Ascending aorta (tissue), 2 donors: ENCODE data around the gene ZFP1. TPM values are rescaled to one million over a fixed set of nuclear protein-coding genes. Genes with fewer than 3 reads are reported as not detected.
A peak's percentile ranks its signal among the peaks of the same experiment; 100 is the strongest.
"Not testable (repeated sequence)": the region's sequence is repeated elsewhere in the genome, so short reads cannot be mapped to it uniquely, and the experiment has no call there.

Source experiments
- DNase-seq, 2 donors: peaks; one replicate each; pipeline ENCODE4 v3.0.0-alpha.2; 2019; ENCODE audit warnings: low spot score in 2 of 2
- H3K27ac ChIP-seq, 2 donors: fragments of 200-600 bp; sonication (generic); one replicate each; pipeline ENCODE4 v1.5.1; 2016 to 2017; ENCODE audit warnings: mild to moderate bottlenecking in 1 of 2
- H3K27me3 ChIP-seq: fragments of 200-600 bp; sonication (generic); one replicate; pipeline ENCODE4 v1.5.1; 2017
- H3K36me3 ChIP-seq, 2 donors: fragments of 200-600 bp; sonication (generic); one replicate each; pipeline ENCODE4 v1.5.1; 2016
- H3K4me1 ChIP-seq, 2 donors: fragments of 200-600 bp; sonication (generic); one replicate each; pipeline ENCODE4 v1.5.1; 2016 to 2017; ENCODE audit warnings: mild to moderate bottlenecking in 1 of 2
- H3K4me3 ChIP-seq, 2 donors: fragments of 200-600 bp; sonication (generic); one replicate each; pipeline ENCODE4 v1.5.1; 2016 to 2017; ENCODE audit warnings: mild to moderate bottlenecking in 1 of 2
- H3K9me3 ChIP-seq, 2 donors: fragments of 200-600 bp; sonication (generic); one replicate each; pipeline ENCODE4 v1.5.1; 2016
- intact Hi-C: fragments of 100-400 bp; cut with DNase I; formaldehyde crosslinking; loops from one replicate; pipeline ENCODE4 v1.15.1; 2023
- total RNA-seq: library from RNA; depleted of rRNA; stranded (reverse); fragments of >200 nt; gene quantifications from one replicate; pipeline ENCODE4 v1.1.0, GENCODE V29; 2016
- TF ChIP-seq, protein P1 (sequence below), 3 experiments: fragments of 200-600 bp in 2 of 3; fragments of 450-650 bp in 1 of 3; sonication (generic) in 2 of 3; IDR thresholded peaks; one replicate each; pipeline ENCODE4 v1.5.1; 2016 to 2019; ENCODE audit warnings: antibody characterized with exemption in 3 of 3, mild to moderate bottlenecking in 1 of 3, moderate library complexity in 1 of 3

The ZFP1 gene
- total RNA-seq, 1 donor from 2014 or later = 6.8 TPM

DNA sequence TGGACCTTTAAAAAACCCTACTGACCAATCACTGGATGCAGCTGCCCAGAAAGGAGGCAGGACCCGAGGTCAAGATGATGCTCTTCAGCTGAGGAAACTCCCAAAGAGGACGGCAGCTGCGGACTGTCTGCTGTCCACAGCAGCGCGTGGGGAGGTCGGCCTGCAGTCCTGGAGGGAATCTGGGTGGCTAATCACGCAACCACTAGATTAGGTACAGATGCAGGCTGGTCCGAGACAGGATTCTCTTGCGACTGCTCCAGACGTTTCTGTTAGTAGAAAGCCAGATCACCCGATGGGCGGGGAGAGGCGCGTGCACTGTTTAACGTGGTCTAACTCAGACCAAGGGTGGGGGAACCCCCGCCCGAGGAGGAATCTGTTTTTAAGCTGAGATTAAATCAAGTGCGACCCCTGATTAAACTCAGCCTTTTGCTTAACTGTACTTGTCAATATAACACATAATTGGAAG, 49.8 kb downstream of the ZFP1 start:
- H3K4me3 ChIP-seq = no peak overlapping the region

DNA sequence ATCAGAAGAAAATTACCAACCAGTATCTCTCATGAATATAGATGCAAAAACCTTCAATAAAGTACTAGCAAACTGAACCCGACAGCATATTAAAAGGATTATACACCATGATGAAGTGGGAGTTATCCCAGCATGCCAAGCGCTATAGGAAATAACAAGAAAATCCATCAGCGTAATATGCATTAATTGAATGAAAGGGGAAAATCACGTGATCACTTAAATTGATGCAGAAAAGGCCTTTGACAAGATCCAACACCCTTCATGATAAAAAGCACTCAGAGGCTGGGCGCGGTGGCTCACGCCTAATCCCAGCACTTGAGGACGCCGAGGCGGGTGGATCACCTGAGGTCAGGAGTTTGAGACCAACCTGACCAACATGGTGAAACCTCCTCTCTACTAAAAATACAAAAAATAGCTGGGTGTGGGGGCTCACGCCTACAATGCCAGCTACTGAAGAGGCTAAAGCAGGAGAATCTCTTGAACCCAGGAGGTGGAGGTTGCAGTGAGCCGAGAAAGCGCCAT, 53.8 kb downstream of the ZFP1 start:
- H3K4me3 ChIP-seq = no peak overlapping the region
- H3K27ac ChIP-seq = no peak overlapping the region
- H3K9me3 ChIP-seq = no peaks in the 10 kb centered on the region
- peaks cover 0 to 15% of the 10 kb centered on the region in 2 donors for H3K4me1 ChIP-seq
- H3K27me3 ChIP-seq = no peaks in the 10 kb centered on the region
- no peaks in the 10 kb centered on the region for H3K36me3 ChIP-seq
- intact Hi-C loops = loop anchor here (5.0 kb wide), 1 partner anchor 560 kb away; no protein-coding TSS in a partner anchor
- TF ChIP-seq, protein P1, sequence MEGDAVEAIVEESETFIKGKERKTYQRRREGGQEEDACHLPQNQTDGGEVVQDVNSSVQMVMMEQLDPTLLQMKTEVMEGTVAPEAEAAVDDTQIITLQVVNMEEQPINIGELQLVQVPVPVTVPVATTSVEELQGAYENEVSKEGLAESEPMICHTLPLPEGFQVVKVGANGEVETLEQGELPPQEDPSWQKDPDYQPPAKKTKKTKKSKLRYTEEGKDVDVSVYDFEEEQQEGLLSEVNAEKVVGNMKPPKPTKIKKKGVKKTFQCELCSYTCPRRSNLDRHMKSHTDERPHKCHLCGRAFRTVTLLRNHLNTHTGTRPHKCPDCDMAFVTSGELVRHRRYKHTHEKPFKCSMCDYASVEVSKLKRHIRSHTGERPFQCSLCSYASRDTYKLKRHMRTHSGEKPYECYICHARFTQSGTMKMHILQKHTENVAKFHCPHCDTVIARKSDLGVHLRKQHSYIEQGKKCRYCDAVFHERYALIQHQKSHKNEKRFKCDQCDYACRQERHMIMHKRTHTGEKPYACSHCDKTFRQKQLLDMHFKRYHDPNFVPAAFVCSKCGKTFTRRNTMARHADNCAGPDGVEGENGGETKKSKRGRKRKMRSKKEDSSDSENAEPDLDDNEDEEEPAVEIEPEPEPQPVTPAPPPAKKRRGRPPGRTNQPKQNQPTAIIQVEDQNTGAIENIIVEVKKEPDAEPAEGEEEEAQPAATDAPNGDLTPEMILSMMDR (IDR thresholded peaks at IDR 0.05) = no peak
- no peak for DNase-seq

More for the DNA sequence above, 49.8 kb downstream of the ZFP1 start:
- H3K9me3 ChIP-seq = no peaks in the 10 kb centered on the region
- H3K4me1 ChIP-seq = peaks cover 0 to 15% of the 10 kb centered on the region in 2 donors
- intact Hi-C loops = no loop called here
- no peak for DNase-seq
- H3K27me3 ChIP-seq = no peaks in the 10 kb centered on the region
- no peak overlapping the region for H3K27ac ChIP-seq
- TF ChIP-seq, protein P1 (IDR thresholded peaks at IDR 0.05) = no peak
- no peaks in the 10 kb centered on the region for H3K36me3 ChIP-seq

- Histone ChIP-seq H3K4me3 (no peak overlapping the region), H3K4me1 (peaks cover 0 to 15% of the 10 kb centered on the region in 2 donors), H3K9me3 (no peaks in the 10 kb centered on the region), H3K27ac (no peak overlapping the region), H3K36me3 (no peaks in the 10 kb centered on the region), H3K27me3 (no peaks in the 10 kb centered on the region)
- TF ChIP-seq, protein P1 (IDR thresholded peaks at IDR 0.05) = no peak
- intact Hi-C loops = loop anchor here (5.0 kb wide), 1 partner anchor 559 kb away; no protein-coding TSS in a partner anchor
- peak in 1 of 2 donors; percentile 59 for DNase-seq
Measured at GRCh38 chr16:75203096-75203495, 54.8 kb downstream of the ZFP1 start.

DNA sequence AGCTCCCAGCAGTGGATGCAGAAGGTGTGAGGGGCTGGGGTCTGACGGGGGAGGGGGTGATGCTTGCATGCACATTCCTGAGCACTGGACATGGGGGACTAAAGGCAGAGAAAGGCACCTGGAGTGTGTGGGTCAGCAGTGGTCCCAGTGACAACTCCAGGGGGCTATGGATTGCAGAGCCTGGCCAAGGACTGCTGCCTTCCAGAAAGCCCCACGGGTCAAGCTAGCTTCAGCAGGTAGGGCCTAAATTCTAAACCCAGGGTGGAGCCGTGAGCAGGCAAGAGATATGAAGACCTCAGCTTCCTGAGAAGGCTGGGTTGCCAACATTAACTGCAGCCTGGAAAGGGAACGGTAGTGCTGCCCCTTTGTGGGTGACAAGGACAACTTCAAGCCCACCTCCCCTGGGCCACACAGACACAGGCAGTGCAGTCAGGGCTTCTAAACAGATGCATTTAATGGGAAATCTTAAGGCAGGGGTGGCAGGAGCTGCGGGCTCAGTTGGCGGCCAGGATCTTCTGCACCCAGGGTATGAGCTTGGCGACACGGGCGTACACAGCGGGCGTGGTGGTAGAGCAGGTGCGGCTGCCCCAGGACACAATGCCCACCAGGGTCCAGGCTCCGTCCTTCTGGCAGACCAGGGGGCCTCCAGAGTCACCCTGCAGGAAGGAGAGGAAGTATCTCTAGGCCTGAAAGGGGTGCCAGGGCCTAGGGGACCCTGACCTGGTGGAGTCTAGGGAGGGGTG, 55.5 kb downstream of the ZFP1 start:
- TF ChIP-seq, protein P1 (IDR thresholded peaks at IDR 0.05) = no peak
- DNase-seq = peak in 1 of 2 donors; percentile 41
- intact Hi-C loops = loop anchor here (5.0 kb wide), 1 partner anchor 558 kb away; no protein-coding TSS in a partner anchor

DNA sequence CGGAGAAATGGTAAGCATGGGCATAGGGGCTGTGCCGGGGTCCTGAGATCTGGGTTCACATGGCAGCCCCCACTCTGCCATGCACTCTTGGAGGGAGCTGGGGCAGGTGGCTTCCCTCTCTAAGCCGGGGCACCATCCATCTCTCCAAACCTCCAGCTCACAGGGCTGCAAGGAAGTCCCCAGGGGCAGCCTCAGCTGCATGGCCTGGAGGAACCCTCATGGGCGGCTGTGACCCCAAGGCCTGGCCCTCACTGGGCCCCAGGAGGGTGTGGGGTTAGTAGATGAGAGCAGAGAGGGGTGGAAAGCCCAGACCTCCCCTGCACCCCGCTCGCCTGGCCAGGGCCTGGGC, 56.1 kb downstream of the ZFP1 start:
- no peaks in the 10 kb centered on the region for H3K36me3 ChIP-seq
- TF ChIP-seq, protein P1 (IDR thresholded peaks at IDR 0.05) = no peak
- no peak for DNase-seq
- no peak overlapping the region for H3K27ac ChIP-seq
- no peaks in the 10 kb centered on the region for H3K9me3 ChIP-seq
- no peak overlapping the region for H3K4me3 ChIP-seq
- no peaks in the 10 kb centered on the region for H3K27me3 ChIP-seq
- H3K4me1 ChIP-seq = peaks cover 0 to 15% of the 10 kb centered on the region in 2 donors
- intact Hi-C loops = loop anchor here (5.0 kb wide), 1 partner anchor 558 kb away; no protein-coding TSS in a partner anchor

More for the DNA sequence above, 55.5 kb downstream of the ZFP1 start:
- no peaks in the 10 kb centered on the region for H3K36me3 ChIP-seq
- no peaks in the 10 kb centered on the region for H3K27me3 ChIP-seq
- H3K9me3 ChIP-seq = no peaks in the 10 kb centered on the region
- H3K4me3 ChIP-seq = no peak overlapping the region
- H3K4me1 ChIP-seq = peaks cover 0 to 15% of the 10 kb centered on the region in 2 donors
- H3K27ac ChIP-seq = no peak overlapping the region

- H3K27me3 ChIP-seq, H3K27ac ChIP-seq, H3K36me3 ChIP-seq, DNase-seq, H3K9me3 ChIP-seq, H3K4me3 ChIP-seq: not testable (repeated sequence)
- intact Hi-C loops = loop anchor here (5.0 kb wide), 1 partner anchor 557 kb away; no protein-coding TSS in a partner anchor
- peaks cover 0 to 11% of the 10 kb centered on the region in 2 donors for H3K4me1 ChIP-seq
Measured at GRCh38 chr16:75204905-75205304, 56.6 kb downstream of the ZFP1 start.

DNA sequence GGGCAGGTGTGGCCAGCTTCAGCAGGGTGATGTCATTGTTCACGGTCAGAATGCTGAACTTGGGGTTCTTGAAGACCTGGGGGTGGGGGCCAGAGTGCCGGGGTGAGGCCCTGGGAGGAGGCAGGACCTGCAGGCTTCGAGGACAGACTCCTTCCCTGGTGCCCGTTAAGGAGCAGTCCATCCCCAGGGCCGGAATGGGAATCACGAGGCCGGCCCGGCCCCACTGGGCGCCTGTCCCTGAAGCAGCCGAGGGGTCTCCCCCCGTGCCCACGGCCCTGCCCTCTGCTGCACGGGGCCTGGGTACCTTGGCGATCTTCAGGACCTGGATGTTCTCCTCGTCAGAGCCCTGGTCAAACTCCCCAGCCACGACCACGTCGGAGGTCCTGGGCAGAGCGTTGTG, 57.1 kb downstream of the ZFP1 start:
- DNase-seq, H3K27ac ChIP-seq, H3K9me3 ChIP-seq, H3K27me3 ChIP-seq, H3K4me1 ChIP-seq, intact Hi-C loops, H3K4me3 ChIP-seq, H3K36me3 ChIP-seq: not testable (repeated sequence)

DNA sequence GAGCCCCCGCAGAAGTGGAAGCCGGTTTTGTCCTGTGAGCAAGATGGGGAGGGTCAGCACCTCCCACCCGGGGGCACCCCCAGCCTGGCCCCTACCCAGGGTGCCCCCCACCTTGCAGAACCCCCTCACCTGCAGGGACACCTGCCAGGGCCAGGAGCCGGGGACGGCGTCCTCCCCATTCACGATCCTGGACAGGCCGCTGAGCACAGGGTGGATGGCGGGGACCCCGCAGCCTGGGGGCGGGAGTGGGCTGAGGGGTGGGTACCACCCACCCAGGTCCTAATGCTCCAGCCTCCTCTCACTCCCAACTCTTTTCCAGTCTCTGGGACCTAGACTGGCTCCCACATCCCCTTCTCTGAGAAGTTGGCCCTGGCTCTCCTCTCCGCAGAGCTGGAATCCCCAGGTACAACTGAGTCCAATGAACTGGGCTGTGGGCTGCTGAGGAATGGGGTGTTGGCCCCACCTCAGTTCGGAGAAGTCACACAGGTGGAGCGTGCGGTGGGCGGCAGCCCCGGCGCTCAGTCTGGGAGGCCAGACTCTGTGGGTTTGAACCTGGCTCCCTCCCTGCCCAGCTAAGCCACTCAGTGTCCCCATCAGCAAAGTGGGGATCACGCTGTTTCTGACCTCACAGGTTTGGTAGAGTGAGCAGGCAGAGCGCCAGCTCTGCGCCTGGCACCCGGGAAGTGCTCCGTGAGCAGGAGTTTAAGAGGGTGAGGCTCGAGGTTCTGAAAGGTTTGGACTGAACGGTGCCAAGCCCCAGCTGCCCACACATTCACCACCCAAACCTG, 57.8 kb downstream of the ZFP1 start:
- intact Hi-C loops = loop anchor here (2.0 kb wide), 1 partner anchor 19 kb away; no protein-coding TSS in a partner anchor

More for the DNA sequence above, 57.8 kb downstream of the ZFP1 start:
- H3K9me3 ChIP-seq, H3K36me3 ChIP-seq, H3K4me1 ChIP-seq, H3K27ac ChIP-seq, H3K27me3 ChIP-seq, DNase-seq, H3K4me3 ChIP-seq: not testable (repeated sequence)
